ENCODE measurements around the gene SSH2. TPM values are rescaled to one million over a fixed set of nuclear protein-coding genes. Genes with fewer than 3 reads are reported as not detected.

Gene SSH2
- total and polyA plus RNA-seq, 2 donors (not counting 1 experiment from before 2014, with no cell fraction given): 51.5 to 183 TPM

DNA sequence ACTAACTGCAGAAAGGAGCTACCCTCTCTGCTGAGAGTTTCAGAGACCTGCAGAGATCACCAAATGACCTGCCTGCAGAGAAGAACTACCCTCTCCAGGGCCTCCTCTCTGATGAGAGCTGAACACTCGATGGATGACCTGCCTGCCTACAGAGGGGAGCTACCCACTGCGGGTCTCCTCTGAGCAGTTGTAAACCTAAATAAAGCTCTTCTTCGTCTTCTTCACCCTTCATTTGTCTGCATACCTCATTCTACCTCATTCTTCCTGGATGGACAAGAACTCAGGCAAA, 24.2 kb downstream of the SSH2 start:
- H3K9me3 ChIP-seq (ENCODE audit: control extremely low read depth in 1 of 3, control insufficient read depth in 2 of 3, insufficient read depth in 1 of 3, low read length in 2 of 3): peaks cover 2 to 10% (median 6%) of the 10 kb centered on the region in 3 donors
- no peak for DNase-seq
- no peak overlapping the region for H3K4me2 ChIP-seq (replicated peaks; ENCODE audit: low read depth, low read length, poor library complexity, severe bottlenecking)
- peaks cover 3 to 8% of the 10 kb centered on the region in 2 donors for H3K4me1 ChIP-seq (ENCODE audit: control insufficient read depth in 2 of 2, insufficient read depth in 2 of 2, low read length in 2 of 2)
- H3K27ac Mint-ChIP-seq: no peak overlapping the region
- no peak overlapping the region for H3K9ac ChIP-seq (ENCODE audit: low read length)
- no peak overlapping the region for H3K27ac ChIP-seq (ENCODE audit: low read length in 2 of 2)
- H3K36me3 ChIP-seq (replicated peaks in 1 of 2; ENCODE audit: control extremely low read depth in 1 of 2, control insufficient read depth in 1 of 2, extremely low read depth in 1 of 2, insufficient read depth in 2 of 2, low read length in 1 of 2): peaks cover 4 to 6% of the 10 kb centered on the region in 2 experiments
- peaks cover 91% of the 10 kb centered on the region for H3K79me2 ChIP-seq (ENCODE audit: control insufficient read depth, insufficient read depth, low read length)
- ChIA-PET CTCF (interaction anchor here (0.6 kb wide), 1 partner anchor 159 kb away, joined by 4 read pairs; no protein-coding TSS in a partner anchor), POLR2A (no interaction called here)
- intact Hi-C loops (cut with micrococcal nuclease): no loop called here
- no peaks in the 10 kb centered on the region for H3K27me3 Mint-ChIP-seq
- H3K27me3 ChIP-seq (replicated peaks in 1 of 4; ENCODE audit: control extremely low read depth in 1 of 4, control insufficient read depth in 3 of 4, insufficient read depth in 4 of 4, low read length in 3 of 4): no peaks in the 10 kb centered on the region
- H3K9me3 Mint-ChIP-seq (ENCODE audit: insufficient read depth): peaks cover 10% of the 10 kb centered on the region
- TF ChIP-seq EZH2 (IDR thresholded peaks at IDR 0.05; ENCODE audit: borderline replicate concordance, insufficient read depth, low read depth, low read length, poor library complexity, severe bottlenecking): no peak
- TF ChIP-seq, protein P1, sequence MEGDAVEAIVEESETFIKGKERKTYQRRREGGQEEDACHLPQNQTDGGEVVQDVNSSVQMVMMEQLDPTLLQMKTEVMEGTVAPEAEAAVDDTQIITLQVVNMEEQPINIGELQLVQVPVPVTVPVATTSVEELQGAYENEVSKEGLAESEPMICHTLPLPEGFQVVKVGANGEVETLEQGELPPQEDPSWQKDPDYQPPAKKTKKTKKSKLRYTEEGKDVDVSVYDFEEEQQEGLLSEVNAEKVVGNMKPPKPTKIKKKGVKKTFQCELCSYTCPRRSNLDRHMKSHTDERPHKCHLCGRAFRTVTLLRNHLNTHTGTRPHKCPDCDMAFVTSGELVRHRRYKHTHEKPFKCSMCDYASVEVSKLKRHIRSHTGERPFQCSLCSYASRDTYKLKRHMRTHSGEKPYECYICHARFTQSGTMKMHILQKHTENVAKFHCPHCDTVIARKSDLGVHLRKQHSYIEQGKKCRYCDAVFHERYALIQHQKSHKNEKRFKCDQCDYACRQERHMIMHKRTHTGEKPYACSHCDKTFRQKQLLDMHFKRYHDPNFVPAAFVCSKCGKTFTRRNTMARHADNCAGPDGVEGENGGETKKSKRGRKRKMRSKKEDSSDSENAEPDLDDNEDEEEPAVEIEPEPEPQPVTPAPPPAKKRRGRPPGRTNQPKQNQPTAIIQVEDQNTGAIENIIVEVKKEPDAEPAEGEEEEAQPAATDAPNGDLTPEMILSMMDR (IDR thresholded peaks at IDR 0.05): no peak
- H3K4me1 Mint-ChIP-seq: peaks cover 41% of the 10 kb centered on the region
- no peak overlapping the region for H2AFZ ChIP-seq (ENCODE audit: insufficient read depth, low read depth, low read length, poor library complexity, severe bottlenecking)
- no peak for ATAC-seq (ENCODE audit: low read depth)
- H4K20me1 ChIP-seq (ENCODE audit: control insufficient read depth, insufficient read depth, low read length, poor library complexity, severe bottlenecking): peaks cover 36% of the 10 kb centered on the region
- no peak overlapping the region for H3K4me3 ChIP-seq (ENCODE audit: control extremely low read depth in 1 of 5, extremely low read depth in 1 of 5, insufficient read depth in 1 of 5, low read depth in 2 of 5, low read length in 4 of 5)
- no peak overlapping the region for H3K4me3 Mint-ChIP-seq
- 93% methylated on average over 3 of the region's 3 CpGs for WGBS (ENCODE audit: insufficient coverage)

DNA sequence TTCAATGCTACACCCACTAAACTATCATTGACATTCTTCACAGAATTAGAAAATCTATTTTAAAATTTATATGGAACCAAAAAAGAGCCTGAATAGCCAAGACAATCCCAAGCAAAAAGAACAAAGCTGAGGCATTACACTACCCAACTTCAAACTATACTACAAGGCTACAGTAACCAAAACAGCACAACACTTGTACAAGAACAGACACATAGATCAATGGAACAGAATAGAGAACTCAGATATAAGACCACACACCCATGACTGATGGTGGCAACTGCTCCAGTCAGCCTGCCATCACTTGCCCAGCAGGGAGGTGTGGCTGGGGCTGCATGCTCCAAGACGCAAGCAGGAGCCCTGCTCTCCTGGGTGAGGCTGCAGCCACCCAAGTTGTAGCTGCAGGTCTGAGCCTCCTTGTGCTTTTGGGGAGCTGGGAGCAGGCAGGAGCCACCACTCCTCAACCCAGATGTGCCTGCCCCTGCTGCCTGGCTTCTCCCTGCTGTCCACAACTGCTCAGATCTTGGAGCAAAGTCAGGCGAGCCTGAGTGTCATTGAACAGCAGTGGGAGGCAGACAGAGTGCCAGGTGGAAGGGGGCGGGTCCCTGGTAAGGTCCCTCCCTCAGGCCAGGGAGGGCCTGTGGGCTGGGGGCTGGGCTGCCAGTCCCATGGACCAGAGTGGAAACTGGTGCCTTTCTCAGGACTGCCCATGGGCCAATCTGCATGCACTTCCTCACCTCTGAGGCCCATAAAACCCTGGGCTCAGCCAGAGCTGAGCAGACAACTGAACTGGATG, 24.7 kb downstream of the SSH2 start:
- H3K4me1 ChIP-seq (ENCODE audit: control insufficient read depth in 2 of 2, insufficient read depth in 2 of 2, low read length in 2 of 2): peaks cover 3 to 8% of the 10 kb centered on the region in 2 donors
- intact Hi-C loops (cut with micrococcal nuclease): no loop called here
- H3K79me2 ChIP-seq (ENCODE audit: control insufficient read depth, insufficient read depth, low read length): peaks cover 86% of the 10 kb centered on the region
- H3K4me3 Mint-ChIP-seq: no peak overlapping the region
- H2AFZ ChIP-seq (ENCODE audit: insufficient read depth, low read depth, low read length, poor library complexity, severe bottlenecking): no peak overlapping the region
- peaks cover 4 to 6% of the 10 kb centered on the region in 2 experiments for H3K36me3 ChIP-seq (replicated peaks in 1 of 2; ENCODE audit: control extremely low read depth in 1 of 2, control insufficient read depth in 1 of 2, extremely low read depth in 1 of 2, insufficient read depth in 2 of 2, low read length in 1 of 2)
- ATAC-seq (ENCODE audit: low read depth) (no peak), DNase-seq (no peak)
- H3K9ac ChIP-seq (ENCODE audit: low read length): no peak overlapping the region
- H3K4me1 Mint-ChIP-seq: peaks cover 41% of the 10 kb centered on the region
- no peak overlapping the region for H3K4me3 ChIP-seq (ENCODE audit: control extremely low read depth in 1 of 5, extremely low read depth in 1 of 5, insufficient read depth in 1 of 5, low read depth in 2 of 5, low read length in 4 of 5)
- H4K20me1 ChIP-seq (ENCODE audit: control insufficient read depth, insufficient read depth, low read length, poor library complexity, severe bottlenecking): peaks cover 36% of the 10 kb centered on the region
- no peak overlapping the region for H3K4me2 ChIP-seq (replicated peaks; ENCODE audit: low read depth, low read length, poor library complexity, severe bottlenecking)
- TF ChIP-seq, protein P1 (IDR thresholded peaks at IDR 0.05): no peak
- TF ChIP-seq EZH2 (IDR thresholded peaks at IDR 0.05; ENCODE audit: borderline replicate concordance, insufficient read depth, low read depth, low read length, poor library complexity, severe bottlenecking): no peak
- H3K9me3 Mint-ChIP-seq (ENCODE audit: insufficient read depth): peaks cover 10% of the 10 kb centered on the region
- no peaks in the 10 kb centered on the region for H3K27me3 Mint-ChIP-seq
- POLR2A ChIA-PET: no interaction called here
- WGBS (ENCODE audit: insufficient coverage): 100% methylated on average over 3 of the region's 3 CpGs
- CTCF ChIA-PET: interaction anchor here (0.6 to 1.0 kb wide), 2 partner anchors 26 to 159 kb away, joined by 4 to 5 read pairs; no protein-coding TSS in a partner anchor
- no peak overlapping the region for H3K27ac ChIP-seq (ENCODE audit: low read length in 2 of 2)
- no peaks in the 10 kb centered on the region for H3K27me3 ChIP-seq (replicated peaks in 1 of 4; ENCODE audit: control extremely low read depth in 1 of 4, control insufficient read depth in 3 of 4, insufficient read depth in 4 of 4, low read length in 3 of 4)
- H3K27ac Mint-ChIP-seq: no peak overlapping the region
- peaks cover 2 to 10% (median 6%) of the 10 kb centered on the region in 3 donors for H3K9me3 ChIP-seq (ENCODE audit: control extremely low read depth in 1 of 3, control insufficient read depth in 2 of 3, insufficient read depth in 1 of 3, low read length in 2 of 3)

Data from B cell (primary cell).